HG03103 (cell line): ENCODE measurements around the gene ATAD2B.

ENCODE experiments used
- ATAC-seq: cut with Tn5 transposase; IDR thresholded peaks from one replicate; pipeline ENCODE4 v1.9.1; 2021; ENCODE audit warnings: low read depth; ENCODE audit not compliant: unreplicated experiment

ATAD2B gene

GRCh38 chr2:23915327-23915726 lies 11.6 kb downstream of the ATAD2B start:
- no peak for ATAC-seq

- no peak for ATAC-seq
These were observed 14.9 kb downstream of the ATAD2B start for GRCh38 chr2:23912054-23912453.

- no peak for ATAC-seq
These were observed 21.8 kb downstream of the ATAD2B start for GRCh38 chr2:23905155-23905554.

- no peak for ATAC-seq
These were observed 22.2 kb downstream of the ATAD2B start for GRCh38 chr2:23904692-23905091.

GRCh38 chr2:23904215-23904614 lies 22.7 kb downstream of the ATAD2B start:
- ATAC-seq: no peak

GRCh38 chr2:23903034-23903433 lies 23.9 kb downstream of the ATAD2B start:
- no peak for ATAC-seq

- ATAC-seq: no peak
These were observed 24.7 kb downstream of the ATAD2B start for GRCh38 chr2:23901966-23902846.

GRCh38 chr2:23900541-23901322 lies 26.2 kb downstream of the ATAD2B start:
- no peak for ATAC-seq

GRCh38 chr2:23900133-23900532 lies 26.8 kb downstream of the ATAD2B start:
- ATAC-seq: no peak

GRCh38 chr2:23871206-23871605 lies 55.7 kb downstream of the ATAD2B start:
- ATAC-seq: no peak

GRCh38 chr2:23867449-23867848 lies 59.5 kb downstream of the ATAD2B start:
- no peak for ATAC-seq

- ATAC-seq: no peak
These were observed 64.1 kb downstream of the ATAD2B start for GRCh38 chr2:23862716-23863426.

- no peak for ATAC-seq
These were observed 65.0 kb downstream of the ATAD2B start for GRCh38 chr2:23861952-23862351.

- no peak for ATAC-seq
These were observed 66.9 kb downstream of the ATAD2B start for GRCh38 chr2:23859983-23860382.

- ATAC-seq: no peak
These were observed 67.7 kb downstream of the ATAD2B start for GRCh38 chr2:23859234-23859633.

- ATAC-seq: peak; percentile 80
These were observed 76.2 kb downstream of the ATAD2B start for GRCh38 chr2:23850564-23851256.

- ATAC-seq: no peak
These were observed 82.0 kb downstream of the ATAD2B start for GRCh38 chr2:23844905-23845304.

GRCh38 chr2:23843051-23843976 lies 83.6 kb downstream of the ATAD2B start:
- no peak for ATAC-seq

- ATAC-seq: no peak
These were observed 86.9 kb downstream of the ATAD2B start for GRCh38 chr2:23839919-23840578.
